Measurements from ENCODE around the gene DOCK7.
"Not testable (repeated sequence)": the region's sequence is repeated elsewhere in the genome, so short reads cannot be mapped to it uniquely, and the experiment has no call there.

The DOCK7 gene

GRCh38 chr1:62693123-62693522, 4.9 kb upstream of the DOCK7 start:
- no peaks in the 10 kb centered on the region for H3K36me3 ChIP-seq (ENCODE audit: control insufficient read depth in 2 of 2, insufficient read depth in 2 of 2, low read length in 2 of 2)
- no peak overlapping the region for H3K9ac ChIP-seq (ENCODE audit: low read length in 2 of 2)
- H3K9me3 ChIP-seq (ENCODE audit: control insufficient read depth in 2 of 2, low read length in 2 of 2): no peaks in the 10 kb centered on the region
- no peaks in the 10 kb centered on the region for H3K27me3 ChIP-seq (ENCODE audit: control insufficient read depth in 1 of 2, insufficient read depth in 2 of 2, low read length in 2 of 2)
- peaks cover 15% of the 10 kb centered on the region for H3K4me1 ChIP-seq (ENCODE audit: control insufficient read depth, insufficient read depth, low read length)
- H3K27ac ChIP-seq (ENCODE audit: low read length): no peak overlapping the region
- no peak overlapping the region for H3K4me3 ChIP-seq (ENCODE audit: low read length in 2 of 2)

GRCh38 chr1:62691062-62691844, 3.1 kb upstream of the DOCK7 start:
- peak overlapping the region in 1 of 2 donors; percentile 23 for H3K9ac ChIP-seq (ENCODE audit: low read length in 2 of 2)
- no peaks in the 10 kb centered on the region for H3K9me3 ChIP-seq (ENCODE audit: control insufficient read depth in 2 of 2, low read length in 2 of 2)
- H3K4me3 ChIP-seq (ENCODE audit: low read length in 2 of 2): no peak overlapping the region
- H3K27ac ChIP-seq (ENCODE audit: low read length): peak overlapping the region; percentile 31
- H3K27me3 ChIP-seq (ENCODE audit: control insufficient read depth in 1 of 2, insufficient read depth in 2 of 2, low read length in 2 of 2): no peaks in the 10 kb centered on the region
- peaks cover 21% of the 10 kb centered on the region for H3K4me1 ChIP-seq (ENCODE audit: control insufficient read depth, insufficient read depth, low read length)
- H3K36me3 ChIP-seq (ENCODE audit: control insufficient read depth in 2 of 2, insufficient read depth in 2 of 2, low read length in 2 of 2): no peaks in the 10 kb centered on the region

GRCh38 chr1:62689524-62689923, 1.3 kb upstream of the DOCK7 start:
- H3K9me3 ChIP-seq (ENCODE audit: control insufficient read depth in 2 of 2, low read length in 2 of 2): no peaks in the 10 kb centered on the region
- no peak overlapping the region for H3K4me3 ChIP-seq (ENCODE audit: low read length in 2 of 2)
- no peaks in the 10 kb centered on the region for H3K36me3 ChIP-seq (ENCODE audit: control insufficient read depth in 2 of 2, insufficient read depth in 2 of 2, low read length in 2 of 2)
- H3K27ac ChIP-seq (ENCODE audit: low read length): no peak overlapping the region
- peaks cover 28% of the 10 kb centered on the region for H3K4me1 ChIP-seq (ENCODE audit: control insufficient read depth, insufficient read depth, low read length)
- H3K27me3 ChIP-seq (ENCODE audit: control insufficient read depth in 1 of 2, insufficient read depth in 2 of 2, low read length in 2 of 2): no peaks in the 10 kb centered on the region
- H3K9ac ChIP-seq (ENCODE audit: low read length in 2 of 2): no peak overlapping the region

GRCh38 chr1:62688687-62689085, 500 bp upstream of the DOCK7 start:
- Histone ChIP-seq H3K4me1 (ENCODE audit: control insufficient read depth, insufficient read depth, low read length) (peaks cover 28% of the 10 kb centered on the region), H3K9me3 (ENCODE audit: control insufficient read depth in 2 of 2, low read length in 2 of 2) (no peaks in the 10 kb centered on the region), H3K36me3 (ENCODE audit: control insufficient read depth in 2 of 2, insufficient read depth in 2 of 2, low read length in 2 of 2) (no peaks in the 10 kb centered on the region), H3K4me3 (ENCODE audit: low read length in 2 of 2) (peak overlapping the region; percentile 84 to 89), H3K27ac (ENCODE audit: low read length) (peak overlapping the region; percentile 24), H3K9ac (ENCODE audit: low read length in 2 of 2) (peak overlapping the region; percentile 58), H3K27me3 (ENCODE audit: control insufficient read depth in 1 of 2, insufficient read depth in 2 of 2, low read length in 2 of 2) (no peaks in the 10 kb centered on the region)

GRCh38 chr1:62687421-62687902, 724 bp downstream of the DOCK7 start:
- no peaks in the 10 kb centered on the region for H3K9me3 ChIP-seq (ENCODE audit: control insufficient read depth in 2 of 2, low read length in 2 of 2)
- H3K36me3 ChIP-seq (ENCODE audit: control insufficient read depth in 2 of 2, insufficient read depth in 2 of 2, low read length in 2 of 2): no peaks in the 10 kb centered on the region
- H3K27me3 ChIP-seq (ENCODE audit: control insufficient read depth in 1 of 2, insufficient read depth in 2 of 2, low read length in 2 of 2): no peaks in the 10 kb centered on the region
- peak overlapping the region; percentile 58 to 72 for H3K9ac ChIP-seq (ENCODE audit: low read length in 2 of 2)
- peaks cover 28% of the 10 kb centered on the region for H3K4me1 ChIP-seq (ENCODE audit: control insufficient read depth, insufficient read depth, low read length)
- H3K27ac ChIP-seq (ENCODE audit: low read length): no peak overlapping the region
- H3K4me3 ChIP-seq (ENCODE audit: low read length in 2 of 2): peak overlapping the region; percentile 84 to 89

GRCh38 chr1:62686822-62687221, 1.4 kb downstream of the DOCK7 start:
- Histone ChIP-seq H3K27me3 (ENCODE audit: control insufficient read depth in 1 of 2, insufficient read depth in 2 of 2, low read length in 2 of 2) (no peaks in the 10 kb centered on the region), H3K9ac (ENCODE audit: low read length in 2 of 2) (peak overlapping the region; percentile 58 to 72), H3K4me1 (ENCODE audit: control insufficient read depth, insufficient read depth, low read length) (peaks cover 28% of the 10 kb centered on the region), H3K4me3 (ENCODE audit: low read length in 2 of 2) (peak overlapping the region; percentile 84 to 89), H3K36me3 (ENCODE audit: control insufficient read depth in 2 of 2, insufficient read depth in 2 of 2, low read length in 2 of 2) (no peaks in the 10 kb centered on the region), H3K27ac (ENCODE audit: low read length) (no peak overlapping the region), H3K9me3 (ENCODE audit: control insufficient read depth in 2 of 2, low read length in 2 of 2) (no peaks in the 10 kb centered on the region)

- no peaks in the 10 kb centered on the region for H3K27me3 ChIP-seq (ENCODE audit: control insufficient read depth in 1 of 2, insufficient read depth in 2 of 2, low read length in 2 of 2)
Observed at GRCh38 chr1:62685431-62685859, 2.7 kb downstream of the DOCK7 start.

GRCh38 chr1:62682531-62682930, 5.7 kb downstream of the DOCK7 start:
- Histone ChIP-seq H3K9me3 (ENCODE audit: control insufficient read depth in 2 of 2, low read length in 2 of 2) (no peaks in the 10 kb centered on the region), H3K36me3 (ENCODE audit: control insufficient read depth in 2 of 2, insufficient read depth in 2 of 2, low read length in 2 of 2) (no peaks in the 10 kb centered on the region), H3K27ac (ENCODE audit: low read length) (no peak overlapping the region), H3K9ac (ENCODE audit: low read length in 2 of 2) (no peak overlapping the region), H3K4me3 (ENCODE audit: low read length in 2 of 2) (no peak overlapping the region), H3K4me1 (ENCODE audit: control insufficient read depth, insufficient read depth, low read length) (peaks cover 13% of the 10 kb centered on the region), H3K27me3 (ENCODE audit: control insufficient read depth in 1 of 2, insufficient read depth in 2 of 2, low read length in 2 of 2) (no peaks in the 10 kb centered on the region)

More at GRCh38 chr1:62685431-62685859, 2.7 kb downstream of the DOCK7 start:
- Histone ChIP-seq H3K9ac (ENCODE audit: low read length in 2 of 2) (no peak overlapping the region), H3K36me3 (ENCODE audit: control insufficient read depth in 2 of 2, insufficient read depth in 2 of 2, low read length in 2 of 2) (no peaks in the 10 kb centered on the region), H3K4me3 (ENCODE audit: low read length in 2 of 2) (peak overlapping the region in 1 of 2 donors; percentile 30), H3K9me3 (ENCODE audit: control insufficient read depth in 2 of 2, low read length in 2 of 2) (no peaks in the 10 kb centered on the region), H3K4me1 (ENCODE audit: control insufficient read depth, insufficient read depth, low read length) (peaks cover 23% of the 10 kb centered on the region), H3K27ac (ENCODE audit: low read length) (no peak overlapping the region)

- H3K4me1 ChIP-seq (ENCODE audit: control insufficient read depth, insufficient read depth, low read length); H3K4me3 ChIP-seq (ENCODE audit: low read length in 2 of 2); H3K36me3 ChIP-seq (ENCODE audit: control insufficient read depth in 2 of 2, insufficient read depth in 2 of 2, low read length in 2 of 2); H3K9ac ChIP-seq (ENCODE audit: low read length in 2 of 2); H3K9me3 ChIP-seq (ENCODE audit: control insufficient read depth in 2 of 2, low read length in 2 of 2); H3K27ac ChIP-seq (ENCODE audit: low read length); H3K27me3 ChIP-seq (ENCODE audit: control insufficient read depth in 1 of 2, insufficient read depth in 2 of 2, low read length in 2 of 2): not testable (repeated sequence)
Observed at GRCh38 chr1:62680992-62681391, 7.2 kb downstream of the DOCK7 start.

GRCh38 chr1:62677822-62678221, 10.4 kb downstream of the DOCK7 start:
- not testable (repeated sequence) for H3K9me3 ChIP-seq (ENCODE audit: control insufficient read depth in 2 of 2, low read length in 2 of 2); H3K4me1 ChIP-seq (ENCODE audit: control insufficient read depth, insufficient read depth, low read length); H3K27ac ChIP-seq (ENCODE audit: low read length); H3K9ac ChIP-seq (ENCODE audit: low read length in 2 of 2); H3K27me3 ChIP-seq (ENCODE audit: control insufficient read depth in 1 of 2, insufficient read depth in 2 of 2, low read length in 2 of 2); H3K36me3 ChIP-seq (ENCODE audit: control insufficient read depth in 2 of 2, insufficient read depth in 2 of 2, low read length in 2 of 2); H3K4me3 ChIP-seq (ENCODE audit: low read length in 2 of 2)

All from stomach smooth muscle (tissue), 2 donors.